ENCODE results near the gene CDC42BPG. TPM values are rescaled to one million over a fixed set of nuclear protein-coding genes. Genes with fewer than 3 reads are reported as not detected.

CDC42BPG gene
- total and polyA plus RNA-seq, 2 of the 8 experiments (the other 6 are each of a cell fraction or from before 2014, with no cell fraction given) = 3.7 to 10.6 TPM

DNA sequence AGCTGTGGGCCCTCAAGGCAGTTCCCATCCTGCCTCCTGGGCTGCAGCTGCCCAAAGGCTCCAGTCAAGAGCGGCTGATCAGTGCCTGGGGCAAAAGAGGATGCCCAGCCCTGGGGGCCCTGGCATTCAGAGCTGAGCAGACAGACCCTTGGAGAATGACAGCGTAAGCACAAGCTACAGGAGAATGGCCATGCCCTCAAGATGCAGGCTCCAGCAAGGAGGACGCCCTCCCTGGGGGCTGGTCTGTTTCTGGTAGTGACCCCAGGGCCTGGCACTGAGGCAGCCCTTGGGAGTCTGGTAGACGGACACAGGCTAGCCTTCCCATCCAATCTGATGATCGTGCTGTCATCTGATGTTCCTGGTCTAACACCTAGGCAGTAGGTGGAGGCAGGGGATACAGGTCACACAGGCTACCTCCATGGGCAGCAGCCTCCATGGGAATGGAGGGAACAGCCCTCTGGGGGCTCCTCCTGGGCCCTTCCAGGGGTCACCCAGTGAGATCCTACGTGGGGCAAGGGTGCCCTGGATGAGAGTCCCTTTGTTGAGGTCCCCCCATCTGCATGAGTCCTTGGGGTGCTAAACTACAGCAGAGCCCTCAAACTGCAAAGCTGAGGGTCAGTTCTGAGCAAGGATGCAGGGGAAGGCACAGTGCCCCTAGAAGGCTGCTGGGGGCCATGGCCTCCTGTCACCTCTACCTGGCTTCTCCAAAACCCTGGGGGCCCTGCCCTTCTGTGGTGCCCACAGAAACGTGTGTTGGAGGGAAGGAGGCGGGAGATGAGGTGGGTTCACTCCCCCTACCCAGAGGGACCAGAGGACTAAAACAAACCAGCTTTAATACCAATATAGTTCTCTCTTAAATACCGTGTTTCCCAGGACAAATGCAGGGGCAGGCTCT, 55.9 kb downstream of the CDC42BPG start:
- H4K5ac ChIP-seq (ENCODE audit: insufficient read length, low read depth, low read length) = no peak overlapping the region
- H3K4me3 ChIP-seq (ENCODE audit: extremely low read depth in 1 of 4, insufficient read depth in 2 of 4, low read depth in 3 of 4, low read length in 4 of 4) = no peak overlapping the region
- H2BK20ac ChIP-seq (ENCODE audit: low read length) = no peak overlapping the region
- H2AK5ac ChIP-seq (ENCODE audit: low read depth, low read length) = no peak overlapping the region
- H3K79me2 ChIP-seq (ENCODE audit: control insufficient read depth in 1 of 2, insufficient read depth in 2 of 2, low read length in 2 of 2) = no peaks in the 10 kb centered on the region
- no peak overlapping the region for H2BK120ac ChIP-seq (replicated peaks; ENCODE audit: low read depth, low read length)
- no peak overlapping the region for H3K56ac ChIP-seq (replicated peaks; ENCODE audit: insufficient read length, low read depth, low read length)
- H3K18ac ChIP-seq (ENCODE audit: extremely low read depth, low read length) = no peak overlapping the region
- H2BK12ac ChIP-seq (ENCODE audit: low read depth, low read length) = no peak overlapping the region
- no peaks in the 10 kb centered on the region for H3K23me2 ChIP-seq (ENCODE audit: low read depth, low read length)
- H3K79me1 ChIP-seq (ENCODE audit: low read depth, low read length) = no peaks in the 10 kb centered on the region
- H3K4ac ChIP-seq (replicated peaks; ENCODE audit: insufficient read length, low read depth, low read length) = no peak overlapping the region
- H2BK5ac ChIP-seq (ENCODE audit: low read depth, low read length) = no peak overlapping the region
- no peak overlapping the region for H3K27ac ChIP-seq (ENCODE audit: low read depth, low read length)
- H3K36me3 ChIP-seq (ENCODE audit: control insufficient read depth in 2 of 4, insufficient read depth in 4 of 4, low read length in 3 of 4) = no peaks in the 10 kb centered on the region
- no peak for FAIRE-seq
- H3K23ac ChIP-seq (ENCODE audit: insufficient read length) = no peak overlapping the region
- CTCF ChIA-PET (ENCODE audit: partially characterized antibody) = interaction anchor here (0.6 to 5.2 kb wide), 17 partner anchors 10 to 433 kb away, joined by 3 to 31 read pairs (median 3); partner anchors contain the start of genes CDC42BPG, MAP4K2, MEN1 and SF1
- H4K20me1 ChIP-seq (replicated peaks in 1 of 2; ENCODE audit: control insufficient read depth in 1 of 2, insufficient read depth in 2 of 2, low read length in 2 of 2) = peaks cover 0 to 3% of the 10 kb centered on the region in 2 experiments
- H3K9ac ChIP-seq (replicated peaks in 1 of 4; ENCODE audit: extremely low read depth in 1 of 4, low read depth in 3 of 4, low read length in 3 of 4) = no peak overlapping the region
- no peak overlapping the region for H3K14ac ChIP-seq (ENCODE audit: insufficient read length)
- no peak for DNase-seq (ENCODE audit: low read depth in 1 of 2, low spot score in 2 of 2)
- 82% methylated on average over 9 of the region's 9 CpGs; no CpG with 5 or more reads in 1 of the 2 experiments for WGBS, 2 experiments (ENCODE audit: extremely low coverage in 1 of 2, insufficient coverage in 1 of 2, insufficient read length in 1 of 2, insufficient replicate concordance in 2 of 2, low coverage in 1 of 2, low lambda C conversion rate in 2 of 2, missing lambda C conversion rate in 1 of 2)
- no peaks in the 10 kb centered on the region for H3K27me3 ChIP-seq (replicated peaks in 1 of 4; ENCODE audit: control insufficient read depth in 3 of 4, extremely low read depth in 1 of 4, insufficient read depth in 3 of 4, low read length in 3 of 4)
- H4K8ac ChIP-seq (ENCODE audit: extremely low read depth, insufficient read depth, low read length) = no peak overlapping the region
- H4K91ac ChIP-seq (replicated peaks; ENCODE audit: insufficient read length, low read length) = no peak overlapping the region
- no peak overlapping the region for H2AFZ ChIP-seq (ENCODE audit: low read length)
- POLR2A ChIA-PET (ENCODE audit: partially characterized antibody) = interaction anchor here (0.8 to 2.1 kb wide), 9 partner anchors 10 to 253 kb away, joined by 3 to 6 read pairs (median 3); partner anchors contain the start of gene SF1
- no peak overlapping the region for H2BK15ac ChIP-seq (ENCODE audit: low read length)
- no peaks in the 10 kb centered on the region for H3K9me3 ChIP-seq (ENCODE audit: insufficient read depth in 2 of 2, low read depth in 1 of 2, low read length in 1 of 2)
- H3K4me1 ChIP-seq (replicated peaks in 1 of 4; ENCODE audit: control insufficient read depth in 3 of 4, insufficient read depth in 4 of 4, low read length in 3 of 4) = no peaks in the 10 kb centered on the region
- no peak overlapping the region for H3K4me2 ChIP-seq (ENCODE audit: insufficient read depth in 1 of 2, low read depth in 2 of 2, low read length in 2 of 2)
- TF ChIP-seq CHD2 (IDR thresholded peaks at IDR 0.05; ENCODE audit: low read length) (no peak), CREB1 (IDR thresholded peaks at IDR 0.05) (no peak), EZH2 (IDR thresholded peaks at IDR 0.05; ENCODE audit: low read depth, low read length, severe bottlenecking) (no peak), BCL11A (IDR thresholded peaks at IDR 0.05; ENCODE audit: low read depth in 2 of 2, low read length in 2 of 2) (no peak), RBBP5 (IDR thresholded peaks at IDR 0.05; ENCODE audit: borderline replicate concordance, low read depth, low read length) (no peak), HDAC6 (IDR thresholded peaks at IDR 0.05; ENCODE audit: low read depth, low read length) (no peak), CTBP2 (IDR thresholded peaks at IDR 0.05; ENCODE audit: borderline replicate concordance, insufficient read depth, insufficient read length, low read length) (no peak), JUND (IDR thresholded peaks at IDR 0.05; ENCODE audit: low read length) (no peak), KDM5A (IDR thresholded peaks at IDR 0.05; ENCODE audit: low read length) (no peak)
- TF ChIP-seq, protein P1, sequence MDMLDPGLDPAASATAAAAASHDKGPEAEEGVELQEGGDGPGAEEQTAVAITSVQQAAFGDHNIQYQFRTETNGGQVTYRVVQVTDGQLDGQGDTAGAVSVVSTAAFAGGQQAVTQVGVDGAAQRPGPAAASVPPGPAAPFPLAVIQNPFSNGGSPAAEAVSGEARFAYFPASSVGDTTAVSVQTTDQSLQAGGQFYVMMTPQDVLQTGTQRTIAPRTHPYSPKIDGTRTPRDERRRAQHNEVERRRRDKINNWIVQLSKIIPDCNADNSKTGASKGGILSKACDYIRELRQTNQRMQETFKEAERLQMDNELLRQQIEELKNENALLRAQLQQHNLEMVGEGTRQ (IDR thresholded peaks at IDR 0.05; ENCODE audit: low read length) = no peak
